Bronchial epithelial cell (primary cell): ENCODE data around the gene TMEM156. TPM values are rescaled to one million over a fixed set of nuclear protein-coding genes. Genes with fewer than 3 reads are reported as not detected.

ENCODE experiments used
- DNase-seq: peaks from one replicate; pipeline ENCODE4 v3.0.0-alpha.2; 2010; ENCODE audit warnings: low read depth
- FAIRE-seq: peaks from 2 replicates; lab custom pipeline; 2011; peaks lifted over from hg19 to GRCh38; lab: Jason Lieb, UNC
- H3K27me3 ChIP-seq: 2 replicates; pipeline ENCODE4 v1.5.1; 2011; ENCODE audit warnings: low read length; ENCODE audit not compliant: control insufficient read depth, insufficient read depth
- H3K36me3 ChIP-seq: 2 replicates; pipeline ENCODE4 v1.5.1; 2011; ENCODE audit warnings: low read length; ENCODE audit not compliant: control insufficient read depth, insufficient read depth
- H3K4me3 ChIP-seq: 2 replicates; pipeline ENCODE4 v1.5.1; 2011; ENCODE audit warnings: mild to moderate bottlenecking, low read depth, low read length, control low read depth
- CTCF ChIP-seq: IDR thresholded peaks from 2 replicates; pipeline ENCODE4 v1.5.1; 2011; ENCODE audit warnings: mild to moderate bottlenecking, moderate library complexity, low read length, control low read depth, inconsistent platforms; ENCODE audit not compliant: insufficient read depth, severe bottlenecking
- total RNA-seq: library from RNA; depleted of rRNA; stranded (reverse); fragments of >200 nt; gene quantifications from 2 replicates; pipeline ENCODE4 v1.2.1, GENCODE V29; 2014

TMEM156 gene
- total RNA-seq, 1 donor from 2014 or later: 3.4 TPM

- FAIRE-seq (no peak), DNase-seq (no peak)
- no peak overlapping the region for H3K4me3 ChIP-seq
- TF ChIP-seq CTCF: no peak
- H3K36me3 ChIP-seq: peaks cover 10% of the 10 kb centered on the region
- H3K27me3 ChIP-seq: no peaks in the 10 kb centered on the region
Measured at GRCh38 chr4:38926896-38927295, 105.3 kb downstream of the TMEM156 start.

GRCh38 chr4:38925492-38926413, 106.5 kb downstream of the TMEM156 start:
- no peak for FAIRE-seq
- DNase-seq: no peak
- Histone ChIP-seq H3K36me3 (peaks cover 10% of the 10 kb centered on the region), H3K27me3 (no peaks in the 10 kb centered on the region), H3K4me3 (no peak overlapping the region)
- TF ChIP-seq CTCF: no peak

- no peak for FAIRE-seq
Measured at GRCh38 chr4:38924353-38924752, 107.9 kb downstream of the TMEM156 start.

GRCh38 chr4:38923746-38924145, 108.5 kb downstream of the TMEM156 start:
- TF ChIP-seq CTCF: no peak
- FAIRE-seq (no peak), DNase-seq (no peak)
- peaks cover 9% of the 10 kb centered on the region for H3K36me3 ChIP-seq
- no peak overlapping the region for H3K4me3 ChIP-seq
- no peaks in the 10 kb centered on the region for H3K27me3 ChIP-seq

More at GRCh38 chr4:38924353-38924752, 107.9 kb downstream of the TMEM156 start:
- no peak for DNase-seq
- Histone ChIP-seq H3K4me3 (no peak overlapping the region), H3K36me3 (peaks cover 12% of the 10 kb centered on the region), H3K27me3 (no peaks in the 10 kb centered on the region)
- no peak for TF ChIP-seq CTCF

GRCh38 chr4:38921151-38921550, 111.1 kb downstream of the TMEM156 start:
- no peak overlapping the region for H3K4me3 ChIP-seq
- no peaks in the 10 kb centered on the region for H3K27me3 ChIP-seq
- no peak for TF ChIP-seq CTCF
- peaks cover 6% of the 10 kb centered on the region for H3K36me3 ChIP-seq
- DNase-seq: no peak
- FAIRE-seq: no peak
